Osteocyte (in vitro differentiated cells): ENCODE measurements around the gene ZNF771. TPM values are rescaled to one million over a fixed set of nuclear protein-coding genes. Genes with fewer than 3 reads are reported as not detected.

Source experiments
- DNase-seq: peaks from one replicate; pipeline ENCODE4 v3.0.0; 2021; ENCODE audit warnings: mixed read lengths; ENCODE audit not compliant: unreplicated experiment; ENCODE audit errors: extremely low spot score
- H3K27ac Mint-ChIP-seq: one replicate; pipeline ENCODE4 v1.8.0; 2021; ENCODE audit warnings: mild to moderate bottlenecking, mixed read lengths; ENCODE audit not compliant: unreplicated experiment
- H3K27me3 Mint-ChIP-seq: one replicate; pipeline ENCODE4 v1.8.0; 2021; ENCODE audit warnings: mixed read lengths; ENCODE audit not compliant: unreplicated experiment
- H3K36me3 Mint-ChIP-seq: one replicate; pipeline ENCODE4 v1.8.0; 2021; ENCODE audit warnings: mixed read lengths; ENCODE audit not compliant: unreplicated experiment
- H3K4me1 Mint-ChIP-seq: one replicate; pipeline ENCODE4 v1.8.0; 2021; ENCODE audit warnings: mixed read lengths; ENCODE audit not compliant: unreplicated experiment
- H3K4me3 Mint-ChIP-seq: one replicate; pipeline ENCODE4 v1.8.0; 2021; ENCODE audit warnings: mild to moderate bottlenecking, moderate library complexity, mixed read lengths; ENCODE audit not compliant: unreplicated experiment
- H3K9me3 Mint-ChIP-seq: one replicate; pipeline ENCODE4 v1.8.0; 2021; ENCODE audit warnings: mixed read lengths; ENCODE audit not compliant: unreplicated experiment
- CTCF ChIP-seq: fragments of 200-600 bp; sonication (generic); IDR thresholded peaks from 2 replicates; pipeline ENCODE4 v1.5.0; 2021; ENCODE audit warnings: antibody characterized with exemption, mild to moderate bottlenecking, moderate library complexity
- total RNA-seq: library from RNA; stranded (reverse); gene quantifications from 2 replicates; pipeline ENCODE4 v1.2.1, GENCODE V29; 2021

Gene ZNF771
- total RNA-seq, 1 donor from 2014 or later = 12.6 TPM

DNA sequence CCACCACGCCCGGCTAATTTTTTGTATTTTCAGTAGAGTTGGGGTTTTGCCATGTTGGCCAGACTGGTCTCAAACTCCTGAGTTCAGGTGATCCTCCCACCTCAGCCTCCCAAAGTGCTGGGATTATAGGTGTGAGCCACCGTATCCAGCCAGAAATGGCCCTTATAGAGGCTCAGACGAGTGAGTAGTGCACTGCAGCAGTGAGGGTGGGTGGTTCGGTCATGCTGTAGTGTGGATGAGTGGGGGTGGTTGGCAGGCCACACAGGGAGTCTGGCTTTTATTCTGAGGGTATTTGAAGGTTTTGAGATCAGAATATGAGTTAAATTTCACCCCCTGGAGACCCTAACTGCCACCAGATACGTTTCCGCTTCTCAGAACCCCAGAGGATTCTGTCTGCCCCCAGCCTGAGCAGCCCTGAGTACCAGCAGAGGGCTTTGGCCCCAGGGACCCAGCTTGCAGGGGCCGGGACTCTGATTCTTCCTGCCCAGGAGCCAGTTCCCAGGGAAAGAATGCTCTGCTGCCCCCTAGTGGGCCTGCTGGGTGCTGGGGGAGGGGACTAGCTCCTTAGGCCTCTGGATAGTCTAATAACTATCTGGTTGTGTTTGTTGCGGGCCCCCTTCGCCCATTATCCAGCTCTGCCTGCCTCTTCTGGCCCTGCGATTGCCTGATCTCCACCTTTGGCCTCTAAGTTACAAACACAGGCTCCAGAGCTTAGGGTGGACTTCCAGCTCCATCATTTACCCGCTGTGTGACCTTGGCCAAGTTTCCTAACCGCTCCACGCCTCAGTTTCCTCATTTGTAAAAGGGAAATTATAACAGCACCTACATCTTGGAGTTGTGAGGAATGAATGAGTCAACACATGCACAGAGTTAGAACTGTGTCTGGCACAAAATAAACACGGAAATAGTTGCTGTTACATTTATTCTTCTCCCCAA lies 2.0 kb downstream of the ZNF771 start:
- DNase-seq = peak; percentile 97
- H3K9me3 Mint-ChIP-seq = no peaks in the 10 kb centered on the region
- peak overlapping the region; percentile 35 for H3K4me3 Mint-ChIP-seq
- no peaks in the 10 kb centered on the region for H3K27me3 Mint-ChIP-seq
- peak; percentile 96 for TF ChIP-seq CTCF
- H3K36me3 Mint-ChIP-seq = peaks cover 10% of the 10 kb centered on the region
- H3K4me1 Mint-ChIP-seq = peaks cover 22% of the 10 kb centered on the region
- H3K27ac Mint-ChIP-seq = peak overlapping the region; percentile 68

GRCh38 chr16:30413112-30413806 lies 5.9 kb downstream of the ZNF771 start:
- no peaks in the 10 kb centered on the region for H3K27me3 Mint-ChIP-seq
- no peak for TF ChIP-seq CTCF
- no peak overlapping the region for H3K4me3 Mint-ChIP-seq
- no peaks in the 10 kb centered on the region for H3K9me3 Mint-ChIP-seq
- DNase-seq = no peak
- no peak overlapping the region for H3K27ac Mint-ChIP-seq
- H3K4me1 Mint-ChIP-seq = peaks cover 19% of the 10 kb centered on the region
- H3K36me3 Mint-ChIP-seq = peaks cover 17% of the 10 kb centered on the region

- TF ChIP-seq CTCF = no peak
- peaks cover 17% of the 10 kb centered on the region for H3K36me3 Mint-ChIP-seq
- H3K27me3 Mint-ChIP-seq = no peaks in the 10 kb centered on the region
- peaks cover 12% of the 10 kb centered on the region for H3K4me1 Mint-ChIP-seq
- no peaks in the 10 kb centered on the region for H3K9me3 Mint-ChIP-seq
- H3K27ac Mint-ChIP-seq = no peak overlapping the region
- H3K4me3 Mint-ChIP-seq = no peak overlapping the region
- no peak for DNase-seq
Measured at GRCh38 chr16:30414159-30414558, 6.8 kb downstream of the ZNF771 start.

DNA sequence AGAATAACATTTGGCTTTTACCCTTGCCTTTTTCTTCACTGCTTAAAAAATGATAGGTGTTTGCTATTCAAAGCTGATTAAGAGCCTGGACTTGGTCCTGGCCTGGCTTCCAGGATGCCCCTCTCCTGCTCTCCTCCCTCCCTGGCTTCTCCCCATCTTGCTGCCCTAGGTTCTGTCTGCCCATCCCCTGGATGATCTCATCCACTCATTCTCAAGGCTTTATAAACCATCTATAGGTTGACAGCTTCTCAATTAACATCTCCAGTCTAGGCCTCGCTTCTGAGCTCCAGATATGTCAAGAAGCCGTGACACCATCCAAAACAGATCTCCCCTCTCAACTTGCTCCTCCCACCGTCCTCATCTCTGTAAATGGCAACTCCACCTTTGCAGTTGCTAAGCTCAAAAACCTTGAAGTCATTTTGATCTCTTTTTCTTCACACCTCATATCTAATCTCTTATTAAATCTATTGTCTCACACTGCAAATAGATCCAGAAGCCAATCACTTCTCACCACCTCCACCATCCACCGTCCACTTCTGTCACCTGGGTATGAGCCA lies 8.7 kb downstream of the ZNF771 start:
- no peak overlapping the region for H3K4me3 Mint-ChIP-seq
- peaks cover 23% of the 10 kb centered on the region for H3K36me3 Mint-ChIP-seq
- H3K27me3 Mint-ChIP-seq = no peaks in the 10 kb centered on the region
- H3K4me1 Mint-ChIP-seq = peaks cover 5% of the 10 kb centered on the region
- no peak overlapping the region for H3K27ac Mint-ChIP-seq
- no peaks in the 10 kb centered on the region for H3K9me3 Mint-ChIP-seq
- TF ChIP-seq CTCF = no peak
- DNase-seq = no peak
